EL (cell line): ENCODE results near the gene PSME4.

Source experiments
- DNase-seq: peaks from one replicate; pipeline ENCODE4 v3.0.0-alpha.2; 2016

PSME4 gene

GRCh38 chr2:53970724-53971602 is at the start of gene PSME4:
PSME4 (minus strand) TSS chr2:53970993; CDS start chr2:53970784, 209 bp downstream.
- DNase-seq: peak; percentile 92

GRCh38 chr2:54015798-54016699 is 45.3 kb upstream of the PSME4 start:
- peak; percentile 74 for DNase-seq

- DNase-seq: no peak
Observed at GRCh38 chr2:54013996-54014395, 43.2 kb upstream of the PSME4 start.

- no peak for DNase-seq
Observed at GRCh38 chr2:54012538-54013141, 41.8 kb upstream of the PSME4 start.

GRCh38 chr2:54009549-54009948 is 38.8 kb upstream of the PSME4 start:
- DNase-seq: no peak

- no peak for DNase-seq
Observed at GRCh38 chr2:54008439-54008838, 37.6 kb upstream of the PSME4 start.

GRCh38 chr2:54000524-54000923 is 29.7 kb upstream of the PSME4 start:
- no peak for DNase-seq

GRCh38 chr2:54000122-54000521 is 29.3 kb upstream of the PSME4 start:
- no peak for DNase-seq

GRCh38 chr2:53998834-53999233 is 28.0 kb upstream of the PSME4 start:
- no peak for DNase-seq

GRCh38 chr2:53994818-53995808 is 24.3 kb upstream of the PSME4 start:
- no peak for DNase-seq

GRCh38 chr2:53991948-53992347 is 21.2 kb upstream of the PSME4 start:
- no peak for DNase-seq

GRCh38 chr2:53989210-53989862 is 18.5 kb upstream of the PSME4 start:
- no peak for DNase-seq

GRCh38 chr2:53987336-53987921 is 16.6 kb upstream of the PSME4 start:
- peak; percentile 31 for DNase-seq

GRCh38 chr2:53985646-53986045 is 14.9 kb upstream of the PSME4 start:
- DNase-seq: no peak

- peak; percentile 55 for DNase-seq
Observed at GRCh38 chr2:53969968-53970723, 647 bp downstream of the PSME4 start.

- peak; percentile 80 for DNase-seq
Observed at GRCh38 chr2:53969285-53969967, 1.4 kb downstream of the PSME4 start.

GRCh38 chr2:53964987-53965687 is 5.7 kb downstream of the PSME4 start:
- no peak for DNase-seq

GRCh38 chr2:53964257-53964952 is 6.4 kb downstream of the PSME4 start:
- no peak for DNase-seq
